GM18858 (cell line): Measurements from ENCODE around the gene PIK3R4.

Experiments
- ATAC-seq: cut with Tn5 transposase; IDR thresholded peaks from one replicate; pipeline ENCODE4 v1.9.1; 2021; ENCODE audit not compliant: unreplicated experiment

PIK3R4 gene

DNA sequence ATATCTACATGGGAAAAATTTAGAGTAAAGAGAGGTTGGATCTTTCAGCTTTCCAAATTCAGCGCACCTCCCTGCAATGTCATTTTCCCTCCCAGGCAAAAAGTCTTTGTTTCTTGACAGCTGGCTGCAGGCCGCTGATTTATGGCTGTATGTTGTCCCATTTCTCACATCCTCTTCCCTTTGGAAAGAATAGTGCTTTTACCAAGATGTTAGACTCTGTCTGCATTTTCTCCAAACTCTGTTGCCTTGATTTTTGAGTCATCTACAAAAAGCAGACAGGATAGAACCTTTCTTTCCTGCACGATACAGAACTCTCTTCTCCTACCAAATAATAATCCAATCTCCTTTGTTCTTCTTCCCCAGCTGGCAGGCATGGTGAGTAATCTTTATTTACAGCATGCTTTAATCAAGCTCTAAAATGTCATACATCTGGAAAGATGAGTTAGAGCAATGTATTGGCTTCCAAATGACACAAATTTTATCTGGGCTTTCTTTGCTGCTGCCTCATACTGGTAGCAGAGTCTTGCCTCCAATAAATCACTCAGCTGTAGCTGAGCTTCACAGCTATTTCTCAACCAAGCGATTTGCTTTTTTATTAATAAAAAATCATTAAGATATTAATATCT lies 101.9 kb downstream of the PIK3R4 start:
- no peak for ATAC-seq

DNA sequence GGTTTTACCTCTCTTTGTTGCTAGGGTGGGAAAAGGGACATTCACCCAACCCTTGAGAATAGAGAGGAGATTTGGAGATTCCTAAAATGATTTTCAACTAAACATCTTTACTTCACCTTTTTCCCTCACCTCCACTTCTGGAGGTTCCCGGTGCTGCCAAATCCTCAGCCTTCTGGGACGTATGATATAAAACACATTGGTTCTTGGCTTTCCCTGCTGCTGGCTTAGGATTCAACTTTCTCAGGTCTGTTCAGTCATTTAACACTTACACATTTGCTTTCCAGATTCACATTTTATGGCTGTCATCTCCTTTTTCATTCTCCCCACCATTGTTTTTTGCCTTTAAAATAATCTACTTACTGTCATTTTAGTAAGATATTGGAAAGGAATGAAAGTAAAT lies 106.6 kb downstream of the PIK3R4 start:
- no peak for ATAC-seq

DNA sequence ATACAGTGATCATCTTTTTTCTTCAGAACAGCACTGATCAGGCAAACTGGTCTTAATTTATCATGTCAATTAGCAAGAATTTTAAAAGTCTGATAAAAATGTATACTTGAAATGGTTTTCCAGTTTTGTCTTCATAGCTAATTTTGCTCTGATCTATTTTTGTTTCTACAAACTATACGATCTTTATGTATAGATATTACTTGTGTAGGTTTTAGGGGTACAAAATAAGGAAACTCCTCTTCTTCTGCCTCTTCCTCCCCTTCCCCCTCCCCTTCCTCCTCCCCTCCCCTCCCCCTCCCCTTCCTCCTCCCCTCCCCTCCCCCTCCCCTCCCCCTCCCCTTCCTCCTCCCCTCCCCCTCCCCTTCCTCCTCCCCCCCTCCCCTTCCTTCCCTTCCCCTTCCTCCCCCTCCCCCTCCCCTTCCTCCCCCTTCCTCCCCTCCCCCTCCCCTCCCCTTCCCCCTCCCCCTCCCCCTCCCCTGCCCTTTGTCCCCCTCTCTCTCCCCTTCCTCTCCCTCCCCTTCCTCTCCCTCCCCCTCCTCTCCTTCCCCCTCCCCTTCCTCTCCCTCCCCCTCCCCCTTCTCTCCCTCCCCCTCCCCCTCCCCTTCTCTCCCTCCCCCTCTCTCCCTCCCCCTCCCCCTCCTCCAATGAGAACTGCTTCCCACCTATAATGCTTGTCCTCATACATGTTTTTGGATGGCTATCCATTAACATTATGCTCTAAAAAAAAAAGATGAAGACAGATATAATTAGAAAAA lies 110.0 kb downstream of the PIK3R4 start:
- no peak for ATAC-seq

DNA sequence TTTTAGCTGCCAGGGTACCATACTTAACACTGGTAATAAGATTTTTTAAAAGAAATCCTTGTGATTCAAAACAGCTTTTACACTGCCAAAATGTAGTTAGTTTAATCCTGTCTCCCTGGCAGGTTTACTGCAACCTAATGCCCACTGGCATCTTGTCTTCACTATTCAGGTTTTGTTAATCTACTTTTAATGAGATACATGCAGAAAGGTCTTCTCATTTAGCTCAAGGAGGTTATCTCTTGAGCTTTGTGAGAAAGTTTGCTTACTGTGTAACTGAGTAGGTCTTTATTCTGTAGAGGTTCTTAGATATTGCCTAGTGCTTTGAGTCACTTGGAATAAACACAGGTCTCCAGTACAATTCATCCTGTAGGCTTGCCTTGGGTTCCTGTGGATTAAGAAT lies 110.7 kb downstream of the PIK3R4 start:
- ATAC-seq = no peak

DNA sequence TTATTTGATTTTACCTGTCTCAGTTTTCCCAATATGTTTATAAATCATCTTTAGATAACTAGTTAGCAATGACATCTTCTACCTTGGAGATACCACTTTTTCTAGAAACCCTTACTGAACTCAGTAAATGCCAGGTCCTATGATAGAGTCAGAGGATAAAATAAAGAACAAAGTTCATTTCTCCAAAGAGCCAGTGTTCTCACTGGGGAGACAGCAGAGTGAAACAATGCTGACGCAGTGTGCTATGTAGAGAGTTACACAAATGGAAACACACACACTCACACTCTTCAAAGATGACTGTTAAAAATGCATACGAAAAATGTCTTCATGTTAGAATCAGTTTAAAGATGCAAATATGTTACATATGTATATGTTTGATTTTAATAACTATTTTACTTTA lies 111.3 kb downstream of the PIK3R4 start:
- no peak for ATAC-seq
